Hematopoietic multipotent progenitor cell treated with erythropoietin and hydrocortisone succinate and interleukin-3 and kit ligand, for 15 days (in vitro differentiated cells): ENCODE measurements around the gene PSMA7.

Experiments used
- DNase-seq: peaks from one replicate; pipeline ENCODE4 v3.0.0-alpha.2; 2015; ENCODE audit warnings: low spot score

PSMA7 gene

DNA sequence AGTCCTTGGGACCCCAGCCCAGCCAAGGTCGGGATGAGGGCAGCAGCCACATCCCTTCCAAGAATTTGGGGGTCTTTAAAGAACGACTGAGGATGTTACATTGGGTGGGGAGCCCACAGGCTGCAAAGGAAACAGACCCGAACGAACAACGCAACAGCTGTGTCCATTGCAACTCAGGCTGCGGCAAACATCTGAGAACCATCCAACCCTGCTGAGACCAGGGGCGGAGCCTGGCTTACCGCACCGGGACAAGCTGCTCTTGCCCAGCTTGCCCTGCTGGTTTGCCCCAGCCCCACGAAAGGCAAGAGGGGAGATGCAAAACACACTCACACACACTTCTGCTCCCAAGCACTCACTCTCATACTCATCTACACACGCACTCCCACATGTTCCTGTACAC is 56.0 kb downstream of the PSMA7 start:
- DNase-seq = no peak
